HCT116 (cell line): ENCODE results near the gene TMC1. TPM values are rescaled to one million over a fixed set of nuclear protein-coding genes. Genes with fewer than 3 reads are reported as not detected.

Experiments used
- ATAC-seq: fragments of 200-7000 bp; cut with Tn5 transposase; 2 replicates; pipeline ENCODE4 v1.9.1; 2020; ENCODE audit warnings: mild to moderate bottlenecking, moderate library complexity
- BruUV-seq: library from RNA; stranded (reverse); fragments of 400-500 nt; replicated peaks from 2 replicates; lab custom pipeline; 2021; lab: Mats Ljungman, UMichigan
- CTCF ChIA-PET: fragments of 300-600 bp; sonication (Branson Sonifier 250); formaldehyde crosslinking; loops from one replicate; lab custom pipeline; 2021; ENCODE audit warnings: antibody characterized with exemption; lab: Charles Lee
- POLR2A ChIA-PET: fragments of 300-600, 350-600 bp; sonication (Branson Sonifier 250); formaldehyde crosslinking; loops from one replicate; lab custom pipeline; 2021; ENCODE audit warnings: antibody characterized with exemption; lab: Charles Lee
- RAD21 ChIA-PET, 2 experiments: fragments of 300-600 bp; sonication (Branson Sonifier 250); formaldehyde crosslinking; loops; one replicate each; lab custom pipeline; 2023; ENCODE audit warnings: low total read pairs in 2 of 2; ENCODE audit not compliant: uncharacterized antibody in 2 of 2, unreplicated experiment in 2 of 2, low non-redundant PET in 1 of 2; lab: Charles Lee
- DNase-seq: peaks from one replicate; pipeline ENCODE4 v3.0.0-alpha.2; 2010; ENCODE audit warnings: low read depth, low spot score
- H2AFZ ChIP-seq: fragments of 200-600 bp; shearing (Covaris generic), sonication (generic); 2 replicates; pipeline ENCODE4 v1.6.1; 2017; ENCODE audit warnings: low read depth, mixed run types, mixed read lengths, antibody characterized with exemption, low read length; ENCODE audit not compliant: poor library complexity, severe bottlenecking
- H3K27ac ChIP-seq: 2 replicates; pipeline ENCODE4 v1.5.1; 2012; ENCODE audit warnings: low read depth, low read length
- H3K27me3 ChIP-seq: fragments of 200-600 bp; sonication (generic); 2 replicates; pipeline ENCODE4 v1.6.1; 2016; ENCODE audit warnings: mixed run types, low read length, mixed read lengths; ENCODE audit not compliant: insufficient read depth
- H3K36me3 ChIP-seq, 2 experiments: fragments of 200-500 bp in 1 of 2; fragments of 200-600 bp in 1 of 2; sonication (Bioruptor generic) in 1 of 2; sonication (generic) in 1 of 2; 2 replicates each; pipeline versions ENCODE4 v1.5.1 to v1.6.1; 2014 to 2016; ENCODE audit warnings: low read length in 2 of 2, inconsistent platforms in 1 of 2, mixed read lengths in 1 of 2, mixed run types in 1 of 2; ENCODE audit not compliant: insufficient read depth in 2 of 2, control insufficient read depth in 1 of 2
- H3K4me1 ChIP-seq, 2 experiments: fragments of 200-600 bp in 1 of 2; sonication (generic) in 1 of 2; 2 replicates each; pipeline versions ENCODE4 v1.5.1 to v1.6.1; 2012 to 2017; ENCODE audit warnings: low read length in 2 of 2, inconsistent platforms in 1 of 2, mild to moderate bottlenecking in 1 of 2, mixed read lengths in 1 of 2, mixed run types in 1 of 2, moderate library complexity in 1 of 2; ENCODE audit not compliant: insufficient read depth in 2 of 2, control insufficient read depth in 1 of 2
- H3K4me2 ChIP-seq: fragments of 200-600 bp; sonication (generic); 2 replicates; pipeline ENCODE4 v1.6.1; 2017; ENCODE audit warnings: mixed run types, low read length, mixed read lengths
- H3K4me3 ChIP-seq, 2 experiments: fragments of 200-600 bp in 1 of 2; sonication (generic) in 1 of 2; replicated peaks in 1 of 2; 2 replicates each; pipeline ENCODE4 v1.5.1; 2011 to 2016; ENCODE audit warnings: low read length in 2 of 2, control low read depth in 1 of 2, low read depth in 1 of 2, mild to moderate bottlenecking in 1 of 2, mixed read lengths in 1 of 2, mixed run types in 1 of 2
- H3K79me2 ChIP-seq: fragments of 200-600 bp; sonication (generic); 2 replicates; pipeline ENCODE4 v1.6.1; 2017; ENCODE audit warnings: mild to moderate bottlenecking, mixed run types, low read length, moderate library complexity, mixed read lengths; ENCODE audit not compliant: insufficient read depth
- H3K9ac ChIP-seq: fragments of 200-600 bp; sonication (generic); 2 replicates; pipeline ENCODE4 v1.6.1; 2016; ENCODE audit warnings: low read length, mixed read lengths
- H3K9me2 ChIP-seq: fragments of 200-600 bp; sonication (generic), shearing (Covaris generic); 2 replicates; pipeline ENCODE4 v1.6.1; 2017; ENCODE audit warnings: mixed run types, mild to moderate bottlenecking, moderate library complexity; ENCODE audit not compliant: insufficient read depth
- H3K9me3 ChIP-seq, 2 experiments: fragments of 200-500 bp in 1 of 2; fragments of 200-600 bp in 1 of 2; sonication (Bioruptor generic) in 1 of 2; sonication (generic) in 1 of 2; 2 replicates each; pipeline ENCODE4 v1.6.1; 2014 to 2017; ENCODE audit warnings: low read length in 2 of 2, mixed read lengths in 2 of 2, inconsistent platforms in 1 of 2, low read depth in 1 of 2, mild to moderate bottlenecking in 1 of 2, mixed run types in 1 of 2, moderate library complexity in 1 of 2; ENCODE audit not compliant: control insufficient read depth in 1 of 2, insufficient read depth in 1 of 2
- H4K20me1 ChIP-seq: fragments of 200-600 bp; sonication (generic), shearing (Covaris generic); 2 replicates; pipeline ENCODE4 v1.6.1; 2017; ENCODE audit warnings: mixed run types, mild to moderate bottlenecking, moderate library complexity; ENCODE audit not compliant: insufficient read depth
- EZH2phosphoT487 ChIP-seq: fragments of 200-600 bp; IDR thresholded peaks from 2 replicates; pipeline ENCODE4 v1.6.1; 2018; ENCODE audit warnings: antibody characterized with exemption, borderline replicate concordance
- RAD21 ChIP-seq: IDR thresholded peaks from 2 replicates; pipeline ENCODE4 v1.6.1; 2012; ENCODE audit warnings: low read depth, mild to moderate bottlenecking
- SRF ChIP-seq: IDR thresholded peaks from 2 replicates; pipeline ENCODE4 v1.6.1; 2012; ENCODE audit warnings: low read depth
- TCF7L2 ChIP-seq: IDR thresholded peaks from 2 replicates; pipeline ENCODE4 v1.7.0; 2011; ENCODE audit warnings: borderline replicate concordance, inconsistent platforms; ENCODE audit not compliant: insufficient read depth, insufficient read length; ENCODE audit errors: extremely low read depth
- ZFX ChIP-seq: fragments of 450-650 bp; IDR thresholded peaks from 2 replicates; pipeline ENCODE4 v1.6.1; 2017
- intact Hi-C: fragments of 100-400 bp; cut with micrococcal nuclease; formaldehyde crosslinking; loops from 2 replicates; pipeline ENCODE4 v1.10.0; 2022
- total RNA-seq: library from RNA; stranded (reverse); gene quantifications from one replicate; pipeline ENCODE4 v1.2.1, GENCODE V29; 2021; ENCODE audit not compliant: unreplicated experiment
- TF ChIP-seq, protein P1 (sequence below): IDR thresholded peaks from 2 replicates; pipeline ENCODE4 v1.6.1; 2012
- TF ChIP-seq, protein P2 (sequence below), 3 experiments: fragments of 200-600 bp in 1 of 3; sonication (generic) in 1 of 3; IDR thresholded peaks in 2 of 3; conservative IDR thresholded peaks in 1 of 3; 2 replicates each; pipeline ENCODE4 v1.5.1; 2012 to 2017; ENCODE audit warnings: low read depth in 2 of 3, low read length in 2 of 3, antibody characterized with exemption in 1 of 3, borderline replicate concordance in 1 of 3, control low read depth in 1 of 3, mild to moderate bottlenecking in 1 of 3, mixed read lengths in 1 of 3, mixed run types in 1 of 3, moderate library complexity in 1 of 3; ENCODE audit not compliant: insufficient read depth in 1 of 3
- TF ChIP-seq, protein P3 (sequence below): IDR thresholded peaks from 2 replicates; pipeline ENCODE4 v1.6.1; 2012
- TF ChIP-seq, protein P4 (sequence below): IDR thresholded peaks from 2 replicates; pipeline ENCODE4 v1.6.1; 2011; ENCODE audit warnings: mild to moderate bottlenecking, low read length, moderate library complexity; ENCODE audit not compliant: insufficient replicate concordance; ENCODE audit errors: extremely low read depth

The TMC1 gene
- total RNA-seq, 1 experiment from 2014 or later = 0.57 TPM

DNA sequence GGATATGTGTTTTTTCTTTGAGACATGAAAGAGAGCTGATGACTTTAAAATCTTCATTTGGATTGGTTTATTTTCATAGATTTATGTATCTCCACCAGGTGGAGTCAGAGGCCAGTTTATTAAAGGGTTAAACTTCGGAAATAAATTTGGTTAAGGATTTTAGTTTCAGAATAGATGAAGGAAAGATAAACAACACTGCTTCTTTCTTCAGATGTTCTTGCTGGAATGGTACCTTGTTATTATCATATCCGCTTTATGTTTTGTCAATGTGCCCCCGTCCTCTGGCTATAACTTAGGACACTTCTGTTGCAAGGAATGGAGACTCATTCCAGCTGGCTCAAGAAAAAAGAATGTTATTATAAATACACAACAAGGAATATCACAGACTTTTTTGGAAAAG is 350.3 kb downstream of the TMC1 start:
- H3K4me2 ChIP-seq = peak overlapping the region; percentile 3; the same call in 1 of the 2 replicates
- no peaks in the 10 kb centered on the region for H3K36me3 ChIP-seq
- H3K79me2 ChIP-seq = no peaks in the 10 kb centered on the region
- no peak overlapping the region for H3K4me3 ChIP-seq
- RAD21 ChIA-PET = interaction anchor here (0.7 to 1.2 kb wide), 4 partner anchors 14 to 209 kb away, joined by 3 to 4 read pairs (median 3); no protein-coding TSS in a partner anchor
- no peaks in the 10 kb centered on the region for H3K4me1 ChIP-seq
- no peak overlapping the region for H3K27ac ChIP-seq
- H4K20me1 ChIP-seq = no peaks in the 10 kb centered on the region
- intact Hi-C loops = loop anchor here (1.0 to 5.0 kb wide), 4 partner anchors 151 to 329 kb away; no protein-coding TSS in a partner anchor
- POLR2A ChIA-PET = interaction anchor here (1.0 kb wide), 1 partner anchor 297 kb away, joined by 3 read pairs; no protein-coding TSS in a partner anchor
- H3K9ac ChIP-seq = no peak overlapping the region
- CTCF ChIA-PET = interaction anchor here (0.7 to 3.1 kb wide), 16 partner anchors 10 to 328 kb away, joined by 3 to 44 read pairs (median 5); no protein-coding TSS in a partner anchor
- no TSS peak for BruUV-seq
- H3K9me2 ChIP-seq = no peaks in the 10 kb centered on the region
- TF ChIP-seq TCF7L2 (no peak), EZH2phosphoT487 (no peak), RAD21 (peak; percentile 76)
- TF ChIP-seq, protein P1, sequence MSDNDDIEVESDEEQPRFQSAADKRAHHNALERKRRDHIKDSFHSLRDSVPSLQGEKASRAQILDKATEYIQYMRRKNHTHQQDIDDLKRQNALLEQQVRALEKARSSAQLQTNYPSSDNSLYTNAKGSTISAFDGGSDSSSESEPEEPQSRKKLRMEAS = no peak
- TF ChIP-seq, protein P2, sequence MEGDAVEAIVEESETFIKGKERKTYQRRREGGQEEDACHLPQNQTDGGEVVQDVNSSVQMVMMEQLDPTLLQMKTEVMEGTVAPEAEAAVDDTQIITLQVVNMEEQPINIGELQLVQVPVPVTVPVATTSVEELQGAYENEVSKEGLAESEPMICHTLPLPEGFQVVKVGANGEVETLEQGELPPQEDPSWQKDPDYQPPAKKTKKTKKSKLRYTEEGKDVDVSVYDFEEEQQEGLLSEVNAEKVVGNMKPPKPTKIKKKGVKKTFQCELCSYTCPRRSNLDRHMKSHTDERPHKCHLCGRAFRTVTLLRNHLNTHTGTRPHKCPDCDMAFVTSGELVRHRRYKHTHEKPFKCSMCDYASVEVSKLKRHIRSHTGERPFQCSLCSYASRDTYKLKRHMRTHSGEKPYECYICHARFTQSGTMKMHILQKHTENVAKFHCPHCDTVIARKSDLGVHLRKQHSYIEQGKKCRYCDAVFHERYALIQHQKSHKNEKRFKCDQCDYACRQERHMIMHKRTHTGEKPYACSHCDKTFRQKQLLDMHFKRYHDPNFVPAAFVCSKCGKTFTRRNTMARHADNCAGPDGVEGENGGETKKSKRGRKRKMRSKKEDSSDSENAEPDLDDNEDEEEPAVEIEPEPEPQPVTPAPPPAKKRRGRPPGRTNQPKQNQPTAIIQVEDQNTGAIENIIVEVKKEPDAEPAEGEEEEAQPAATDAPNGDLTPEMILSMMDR (IDR thresholded peaks at IDR 0.05 in 2 of 3, conservative IDR thresholded peaks at IDR 0.05 in 1 of 3; ENCODE audit: borderline replicate concordance in 1 of 3, insufficient read depth in 1 of 3, low read depth in 2 of 3, low read length in 2 of 3) = peak; percentile 31 to 71 (median 69); a peak in 4 of 6 replicates
- no peaks in the 10 kb centered on the region for H3K27me3 ChIP-seq
- H3K9me3 ChIP-seq = no peaks in the 10 kb centered on the region
- ATAC-seq (peak; percentile 42), DNase-seq (peak; percentile 26)
- H2AFZ ChIP-seq = no peak overlapping the region

DNA sequence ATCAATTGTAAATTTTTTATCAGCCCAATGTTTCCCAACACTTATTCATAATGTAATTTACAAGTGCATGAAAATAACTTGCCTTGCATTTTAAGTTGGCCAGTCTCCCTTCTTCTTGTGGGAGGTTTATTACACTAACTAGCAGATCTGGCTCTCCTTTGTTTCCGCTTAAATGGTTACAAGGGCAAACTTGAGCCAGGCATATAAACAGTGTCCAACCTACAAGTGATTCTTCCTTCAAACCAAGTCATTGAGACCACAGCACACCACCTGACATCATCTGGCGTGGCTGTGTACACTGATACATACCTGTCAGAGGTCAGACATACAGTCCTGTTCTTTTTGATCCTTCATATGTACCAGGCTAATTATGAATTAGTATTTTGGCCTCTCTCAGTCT is 351.3 kb downstream of the TMC1 start:
- POLR2A ChIA-PET = no interaction called here
- Histone ChIP-seq H3K9me3 (no peaks in the 10 kb centered on the region), H4K20me1 (no peaks in the 10 kb centered on the region), H3K4me2 (no peak overlapping the region), H3K27ac (no peak overlapping the region), H3K4me1 (no peaks in the 10 kb centered on the region), H3K27me3 (no peaks in the 10 kb centered on the region), H3K36me3 (no peaks in the 10 kb centered on the region), H3K9me2 (no peaks in the 10 kb centered on the region), H3K9ac (no peak overlapping the region), H2AFZ (no peak overlapping the region), H3K4me3 (no peak overlapping the region), H3K79me2 (no peaks in the 10 kb centered on the region)
- DNase-seq = no peak
- TF ChIP-seq TCF7L2 (no peak), ZFX (no peak), SRF (no peak)
- TF ChIP-seq, protein P3, sequence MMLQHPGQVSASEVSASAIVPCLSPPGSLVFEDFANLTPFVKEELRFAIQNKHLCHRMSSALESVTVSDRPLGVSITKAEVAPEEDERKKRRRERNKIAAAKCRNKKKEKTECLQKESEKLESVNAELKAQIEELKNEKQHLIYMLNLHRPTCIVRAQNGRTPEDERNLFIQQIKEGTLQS = no peak
- TF ChIP-seq, protein P4, sequence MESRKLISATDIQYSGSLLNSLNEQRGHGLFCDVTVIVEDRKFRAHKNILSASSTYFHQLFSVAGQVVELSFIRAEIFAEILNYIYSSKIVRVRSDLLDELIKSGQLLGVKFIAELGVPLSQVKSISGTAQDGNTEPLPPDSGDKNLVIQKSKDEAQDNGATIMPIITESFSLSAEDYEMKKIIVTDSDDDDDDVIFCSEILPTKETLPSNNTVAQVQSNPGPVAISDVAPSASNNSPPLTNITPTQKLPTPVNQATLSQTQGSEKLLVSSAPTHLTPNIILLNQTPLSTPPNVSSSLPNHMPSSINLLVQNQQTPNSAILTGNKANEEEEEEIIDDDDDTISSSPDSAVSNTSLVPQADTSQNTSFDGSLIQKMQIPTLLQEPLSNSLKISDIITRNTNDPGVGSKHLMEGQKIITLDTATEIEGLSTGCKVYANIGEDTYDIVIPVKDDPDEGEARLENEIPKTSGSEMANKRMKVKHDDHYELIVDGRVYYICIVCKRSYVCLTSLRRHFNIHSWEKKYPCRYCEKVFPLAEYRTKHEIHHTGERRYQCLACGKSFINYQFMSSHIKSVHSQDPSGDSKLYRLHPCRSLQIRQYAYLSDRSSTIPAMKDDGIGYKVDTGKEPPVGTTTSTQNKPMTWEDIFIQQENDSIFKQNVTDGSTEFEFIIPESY = no peak
- CTCF ChIA-PET = interaction anchor here (0.6 to 3.1 kb wide), 9 partner anchors 28 to 1056 kb away, joined by 3 to 44 read pairs (median 8); no protein-coding TSS in a partner anchor
- ATAC-seq = no peak
- intact Hi-C loops = loop anchor here (5.0 kb wide), 1 partner anchor 150 kb away; no protein-coding TSS in a partner anchor
- no TSS peak for BruUV-seq
- RAD21 ChIA-PET = no interaction called here
